GM21723 (cell line): ENCODE measurements around the gene SHQ1.
"Not testable (repeated sequence)": the region's sequence is repeated elsewhere in the genome, so short reads cannot be mapped to it uniquely, and the experiment has no call there.

Experiments used
- ATAC-seq: cut with Tn5 transposase; IDR thresholded peaks from one replicate; pipeline ENCODE4 v1.9.1; 2021; ENCODE audit warnings: mild to moderate bottlenecking, moderate library complexity; ENCODE audit not compliant: unreplicated experiment

Gene SHQ1

GRCh38 chr3:72754582-72754981, 93.7 kb downstream of the SHQ1 start:
- no peak for ATAC-seq

GRCh38 chr3:72753495-72753894, 94.8 kb downstream of the SHQ1 start:
- no peak for ATAC-seq

- no peak for ATAC-seq
These were observed 97.8 kb downstream of the SHQ1 start for GRCh38 chr3:72750405-72750965.

GRCh38 chr3:72748659-72749058, 99.6 kb downstream of the SHQ1 start:
- ATAC-seq, result no peak

GRCh38 chr3:72746430-72747411, 101.5 kb downstream of the SHQ1 start:
- no peak for ATAC-seq

GRCh38 chr3:72745146-72745999, 102.9 kb downstream of the SHQ1 start:
- ATAC-seq, result no peak

- ATAC-seq, result no peak
These were observed 103.9 kb downstream of the SHQ1 start for GRCh38 chr3:72744330-72744729.

- ATAC-seq, result no peak
These were observed 108.4 kb downstream of the SHQ1 start for GRCh38 chr3:72739531-72740466.

- ATAC-seq, result peak; percentile 69
These were observed 109.3 kb downstream of the SHQ1 start for GRCh38 chr3:72738752-72739530.

GRCh38 chr3:72735072-72735471, 113.2 kb downstream of the SHQ1 start:
- ATAC-seq, result not testable (repeated sequence)

GRCh38 chr3:72733676-72734075, 114.6 kb downstream of the SHQ1 start:
- no peak for ATAC-seq

- ATAC-seq, result not testable (repeated sequence)
These were observed 115.4 kb downstream of the SHQ1 start for GRCh38 chr3:72732666-72733345.

GRCh38 chr3:72728958-72729467, 119.2 kb downstream of the SHQ1 start:
- no peak for ATAC-seq

GRCh38 chr3:72728329-72728889, 119.8 kb downstream of the SHQ1 start:
- no peak for ATAC-seq

GRCh38 chr3:72727726-72728125, 120.5 kb downstream of the SHQ1 start:
- ATAC-seq, result no peak

GRCh38 chr3:72727172-72727571, 121.1 kb downstream of the SHQ1 start:
- no peak for ATAC-seq

- no peak for ATAC-seq
These were observed 123.0 kb downstream of the SHQ1 start for GRCh38 chr3:72725229-72725628.

GRCh38 chr3:72724070-72724469, 124.2 kb downstream of the SHQ1 start:
- no peak for ATAC-seq
